K562 (cell line): Measurements from ENCODE around the gene UBE2A. TPM values are rescaled to one million over a fixed set of nuclear protein-coding genes. Genes with fewer than 3 reads are reported as not detected.

Experiments
- CCNT2 ChIP-seq: IDR thresholded peaks from 2 replicates; pipeline ENCODE4 v1.6.1; 2011; ENCODE audit warnings: borderline replicate concordance, low read depth, mild to moderate bottlenecking, moderate library complexity, mixed read lengths, low read length; ENCODE audit not compliant: insufficient read length; ENCODE audit errors: extremely low read depth
- CHAMP1 ChIP-seq: fragments of 450-650 bp; IDR thresholded peaks from 2 replicates; pipeline ENCODE4 v1.6.1; 2016; ENCODE audit warnings: mild to moderate bottlenecking
- CHD2 ChIP-seq: IDR thresholded peaks from 2 replicates; pipeline ENCODE4 v1.6.1; 2011; ENCODE audit warnings: low read depth, low read length
- CREB3L1 ChIP-seq: fragments of 450-650 bp; IDR thresholded peaks from 2 replicates; pipeline ENCODE4 v1.6.1; 2014; ENCODE audit warnings: low read depth, mild to moderate bottlenecking, moderate library complexity, borderline replicate concordance
- CUX1 ChIP-seq: fragments of 200-800 bp; sonication (Bioruptor generic); IDR thresholded peaks from 2 replicates; pipeline ENCODE4 v1.6.1; 2016; ENCODE audit warnings: missing genetic modification characterization, missing compliant biosample characterization
- E2F6 ChIP-seq, 2 experiments: IDR thresholded peaks; 2 replicates each; pipeline ENCODE4 v1.6.1; 2011; ENCODE audit warnings: borderline replicate concordance in 1 of 2, control low read depth in 1 of 2, low read depth in 1 of 2, low read length in 1 of 2, mild to moderate bottlenecking in 1 of 2, mixed read lengths in 1 of 2, moderate library complexity in 1 of 2; ENCODE audit not compliant: insufficient read depth in 1 of 2, insufficient read length in 1 of 2, poor library complexity in 1 of 2, severe bottlenecking in 1 of 2; ENCODE audit errors: extremely low read depth in 1 of 2
- GABPB2 ChIP-seq: fragments of 250-450 bp; sonication (Bioruptor Pico); conservative IDR thresholded peaks from 2 replicates; pipeline ENCODE4 v1.5.1; 2021; ENCODE audit warnings: mild to moderate bottlenecking
- HMGN3 ChIP-seq: IDR thresholded peaks from 2 replicates; pipeline ENCODE4 v1.6.1; 2011; ENCODE audit warnings: borderline replicate concordance, low read depth, mild to moderate bottlenecking, mixed read lengths, low read length; ENCODE audit not compliant: insufficient read length; ENCODE audit errors: extremely low read depth
- KLF1 ChIP-seq: fragments of 450-650 bp; IDR thresholded peaks from 2 replicates; pipeline ENCODE4 v1.6.1; 2016; ENCODE audit warnings: missing genetic modification characterization, missing compliant biosample characterization
- LARP7 ChIP-seq: fragments of 450-650 bp; IDR thresholded peaks from 2 replicates; pipeline ENCODE4 v1.6.1; 2016
- MCM3 ChIP-seq: fragments of 450-650 bp; IDR thresholded peaks from 2 replicates; pipeline ENCODE4 v1.6.1; 2016
- NFIC ChIP-seq: fragments of 450-650 bp; IDR thresholded peaks from 2 replicates; pipeline ENCODE4 v1.6.1; 2017; ENCODE audit warnings: mild to moderate bottlenecking, inconsistent platforms
- NR2C1 ChIP-seq, 2 experiments: fragments of 450-650 bp; IDR thresholded peaks; 2 replicates each; pipeline ENCODE4 v1.6.1; 2017; ENCODE audit warnings: mild to moderate bottlenecking in 2 of 2, antibody characterized with exemption in 1 of 2, inconsistent platforms in 1 of 2, missing compliant biosample characterization in 1 of 2, missing genetic modification characterization in 1 of 2
- SAFB ChIP-seq: fragments of 200-400 bp; formaldehyde crosslinking; IDR thresholded peaks from 2 replicates; pipeline ENCODE4 v1.6.1; 2017; ENCODE audit warnings: low read depth, low read length, borderline replicate concordance
- SMAD1 ChIP-seq: fragments of 150-350 bp; IDR thresholded peaks from 2 replicates; pipeline ENCODE4 v1.6.1; 2014; ENCODE audit warnings: low read length, low read depth; ENCODE audit not compliant: partially characterized antibody
- ZNF3 ChIP-seq: fragments of 250-450 bp; sonication (Bioruptor Pico); IDR thresholded peaks from 2 replicates; pipeline ENCODE4 v1.5.0; 2021; ENCODE audit warnings: mild to moderate bottlenecking, moderate library complexity
- ZNF444 ChIP-seq: fragments of 250-450 bp; sonication (Bioruptor Pico); IDR thresholded peaks from 2 replicates; pipeline ENCODE4 v1.4.0; 2020; ENCODE audit warnings: mild to moderate bottlenecking, moderate library complexity
- polyA plus RNA-seq, 8 experiments: library from polyadenylated mRNA; depleted of rRNA in 4 of 8; stranded (reverse) in 5 of 8; unstranded in 3 of 8; fragments of >200 nt; fragmentation: Nextera tagmentation in 2 of 8; fragmentation: Illumina TruSeq in 1 of 8; extraction: Ambion mirVana in 2 of 8; extraction: Trizol in 1 of 8; gene quantifications; 2 replicates each; pipeline versions ENCODE4 v1.2.1 to v1.2.3, GENCODE V29; 2011 to 2014; ENCODE audit warnings: inconsistent platforms in 1 of 8, missing spikeins in 1 of 8
- total RNA-seq, 7 experiments: library from RNA; depleted of rRNA in 6 of 7; stranded (reverse); fragments of >200 nt in 6 of 7; fragmentation: Illumina TruSeq in 2 of 7; extraction: Trizol in 2 of 7; gene quantifications; 2 replicates each; pipeline versions ENCODE4 v1.2.1 to v1.2.3, GENCODE V29; 2011 to 2021; ENCODE audit warnings: low replicate concordance in 1 of 7

Gene UBE2A
- total and polyA plus RNA-seq, 9 of the 15 experiments (the other 6 are each of a cell fraction or from before 2014, with no cell fraction given): 21.6 to 87.6 (median 47.8) TPM

- TF ChIP-seq CUX1: no peak
- TF ChIP-seq ZNF3 (CRISPR knock-in tag): no peak
- peak; percentile 98 for TF ChIP-seq CHD2
- TF ChIP-seq CCNT2: peak; percentile 44
- no peak for TF ChIP-seq LARP7
- TF ChIP-seq CHAMP1: no peak
- TF ChIP-seq SMAD1: peak; percentile 61
- TF ChIP-seq NFIC: 0 out of 2 replicates have a peak, but pooled peaks have one; percentile 17
- no peak for TF ChIP-seq SAFB
- no peak for TF ChIP-seq GABPB2 (CRISPR knock-in tag)
- peak; percentile 27 for TF ChIP-seq HMGN3
- peak; percentile 46 to 75 for TF ChIP-seq E2F6 (IDR thresholded peaks at IDR 0.05; ENCODE audit: borderline replicate concordance in 1 of 2, extremely low read depth in 1 of 2, insufficient read depth in 1 of 2, insufficient read length in 1 of 2, low read depth in 1 of 2, low read length in 1 of 2, poor library complexity in 1 of 2, severe bottlenecking in 1 of 2)
- peak; percentile 83 for TF ChIP-seq CREB3L1
- no peak for TF ChIP-seq KLF1 (tag)
- no peak for TF ChIP-seq NR2C1 (IDR thresholded peaks at IDR 0.05)
- TF ChIP-seq NR2C1 (tag; IDR thresholded peaks at IDR 0.05): no peak
- TF ChIP-seq ZNF444 (CRISPR knock-in tag): no peak
- TF ChIP-seq MCM3: no peak
These were observed 32.1 kb downstream of the UBE2A start, which contains the start of gene NKRF (continued) for GRCh38 chrX:119606280-119607017.
